ENCODE results near the gene POLR3B. TPM values are rescaled to one million over a fixed set of nuclear protein-coding genes. Genes with fewer than 3 reads are reported as not detected.

The POLR3B gene
- total and polyA plus RNA-seq, 2 of the 8 experiments (the other 6 are each of a cell fraction or from before 2014, with no cell fraction given): 5.0 to 13.2 TPM

- Histone ChIP-seq H3K4me2 (ENCODE audit: insufficient read depth in 1 of 2, low read depth in 2 of 2, low read length in 2 of 2) (no peak overlapping the region), H3K14ac (ENCODE audit: insufficient read length) (no peak overlapping the region), H3K4ac (replicated peaks; ENCODE audit: insufficient read length, low read depth, low read length) (no peak overlapping the region), H2AFZ (ENCODE audit: low read length) (no peak overlapping the region), H3K27ac (ENCODE audit: low read depth, low read length) (no peak overlapping the region), H3K79me1 (ENCODE audit: low read depth, low read length) (no peaks in the 10 kb centered on the region), H2BK5ac (ENCODE audit: low read depth, low read length) (no peak overlapping the region), H2AK5ac (ENCODE audit: low read depth, low read length) (no peak overlapping the region), H4K5ac (ENCODE audit: insufficient read length, low read depth, low read length) (no peak overlapping the region), H3K27me3 (replicated peaks in 1 of 4; ENCODE audit: control insufficient read depth in 3 of 4, extremely low read depth in 1 of 4, insufficient read depth in 3 of 4, low read length in 3 of 4) (no peaks in the 10 kb centered on the region), H3K9ac (replicated peaks in 1 of 4; ENCODE audit: extremely low read depth in 1 of 4, low read depth in 3 of 4, low read length in 3 of 4) (no peak overlapping the region), H4K91ac (replicated peaks; ENCODE audit: insufficient read length, low read length) (no peak overlapping the region), H2BK15ac (ENCODE audit: low read length) (no peak overlapping the region), H4K20me1 (replicated peaks in 1 of 2; ENCODE audit: control insufficient read depth in 1 of 2, insufficient read depth in 2 of 2, low read length in 2 of 2) (no peaks in the 10 kb centered on the region), H3K23ac (ENCODE audit: insufficient read length) (no peak overlapping the region), H3K23me2 (ENCODE audit: low read depth, low read length) (no peaks in the 10 kb centered on the region), H3K4me3 (ENCODE audit: extremely low read depth in 1 of 4, insufficient read depth in 2 of 4, low read depth in 3 of 4, low read length in 4 of 4) (no peak overlapping the region), H3K79me2 (ENCODE audit: control insufficient read depth in 1 of 2, insufficient read depth in 2 of 2, low read length in 2 of 2) (no peaks in the 10 kb centered on the region), H2BK120ac (replicated peaks; ENCODE audit: low read depth, low read length) (no peak overlapping the region), H4K8ac (ENCODE audit: extremely low read depth, insufficient read depth, low read length) (no peak overlapping the region), H3K9me3 (ENCODE audit: insufficient read depth in 2 of 2, low read depth in 1 of 2, low read length in 1 of 2) (no peaks in the 10 kb centered on the region), H3K56ac (replicated peaks; ENCODE audit: insufficient read length, low read depth, low read length) (no peak overlapping the region), H3K4me1 (replicated peaks in 1 of 4; ENCODE audit: control insufficient read depth in 3 of 4, insufficient read depth in 4 of 4, low read length in 3 of 4) (no peaks in the 10 kb centered on the region), H2BK12ac (ENCODE audit: low read depth, low read length) (no peak overlapping the region), H3K18ac (ENCODE audit: extremely low read depth, low read length) (no peak overlapping the region), H2BK20ac (ENCODE audit: low read length) (no peak overlapping the region), H3K36me3 (ENCODE audit: control insufficient read depth in 2 of 4, insufficient read depth in 4 of 4, low read length in 3 of 4) (peaks cover 0 to 14% (median 1%) of the 10 kb centered on the region in 4 experiments; a peak in 2 of 8 replicates)
- DNase-seq (ENCODE audit: low read depth in 1 of 2, low spot score in 2 of 2) (no peak), FAIRE-seq (no peak)
- ChIA-PET CTCF (ENCODE audit: partially characterized antibody) (interaction anchor here (1.1 to 2.4 kb wide), 5 partner anchors 9 to 541 kb away, joined by 3 to 10 read pairs (median 3); partner anchors contain the start of gene POLR3B), POLR2A (ENCODE audit: partially characterized antibody) (no interaction called here)
- TF ChIP-seq CBX8 (IDR thresholded peaks at IDR 0.05; ENCODE audit: borderline replicate concordance, low read depth, low read length): no peak
- TF ChIP-seq HDAC2 (IDR thresholded peaks at IDR 0.05; ENCODE audit: borderline replicate concordance in 1 of 2, low read depth in 2 of 2, low read length in 2 of 2): no peak
- TF ChIP-seq GTF2F1 (IDR thresholded peaks at IDR 0.05; ENCODE audit: borderline replicate concordance, low read depth, low read length): no peak
- no peak for TF ChIP-seq NRF1 (IDR thresholded peaks at IDR 0.05; ENCODE audit: low read depth, low read length)
- TF ChIP-seq ATF3 (IDR thresholded peaks at IDR 0.05; ENCODE audit: insufficient read depth, low read depth, low read length): no peak
- TF ChIP-seq POLR2AphosphoS5 (IDR thresholded peaks at IDR 0.05; ENCODE audit: low read depth, low read length): no peak
- TF ChIP-seq KDM4A (IDR thresholded peaks at IDR 0.05; ENCODE audit: low read depth, low read length, severe bottlenecking): no peak
- no peak for TF ChIP-seq CBX5 (IDR thresholded peaks at IDR 0.05; ENCODE audit: low read depth, low read length)
- 86% methylated on average over 4 of the region's 4 CpGs; no CpG with 5 or more reads in 1 of the 2 experiments for WGBS, 2 experiments (ENCODE audit: extremely low coverage in 1 of 2, insufficient coverage in 1 of 2, insufficient read length in 1 of 2, insufficient replicate concordance in 2 of 2, low coverage in 1 of 2, low lambda C conversion rate in 2 of 2, missing lambda C conversion rate in 1 of 2)
Observed at GRCh38 chr12:106378788-106379187, 21.2 kb downstream of the POLR3B start.

All from H1 (cell line).